ENCODE results near the gene ARL3. TPM values are rescaled to one million over a fixed set of nuclear protein-coding genes. Genes with fewer than 3 reads are reported as not detected.
"Not testable (repeated sequence)": the region's sequence is repeated elsewhere in the genome, so short reads cannot be mapped to it uniquely, and the experiment has no call there.

ARL3 gene
- total RNA-seq, 1 donor from 2014 or later, result 20.3 TPM

- no peak for DNase-seq
- no peaks in the 10 kb centered on the region for H3K27me3 Mint-ChIP-seq (ENCODE audit: unreplicated experiment)
- TF ChIP-seq CTCF (IDR thresholded peaks at IDR 0.05; ENCODE audit: partially characterized antibody, unreplicated experiment), result no peak
- H3K4me3 Mint-ChIP-seq (ENCODE audit: unreplicated experiment), result no peak overlapping the region
- H3K4me1 Mint-ChIP-seq (ENCODE audit: low read depth, unreplicated experiment), result peaks cover 6% of the 10 kb centered on the region
- H3K36me3 Mint-ChIP-seq (ENCODE audit: unreplicated experiment), result peaks cover 10% of the 10 kb centered on the region
- no peak overlapping the region for H3K27ac Mint-ChIP-seq (ENCODE audit: unreplicated experiment)
- peaks cover 2% of the 10 kb centered on the region for H3K9me3 Mint-ChIP-seq (ENCODE audit: unreplicated experiment)
Measured at GRCh38 chr10:102701272-102701671, 12.9 kb downstream of the ARL3 start.

GRCh38 chr10:102698894-102699293 lies 15.3 kb downstream of the ARL3 start:
- H3K4me3 Mint-ChIP-seq (ENCODE audit: unreplicated experiment), result no peak overlapping the region
- no peaks in the 10 kb centered on the region for H3K4me1 Mint-ChIP-seq (ENCODE audit: low read depth, unreplicated experiment)

GRCh38 chr10:102696736-102697135 lies 17.5 kb downstream of the ARL3 start:
- Mint-ChIP-seq H3K4me1 (ENCODE audit: low read depth, unreplicated experiment) (no peaks in the 10 kb centered on the region), H3K36me3 (ENCODE audit: unreplicated experiment) (peaks cover 10% of the 10 kb centered on the region), H3K4me3 (ENCODE audit: unreplicated experiment) (no peak overlapping the region), H3K9me3 (ENCODE audit: unreplicated experiment) (no peaks in the 10 kb centered on the region), H3K27ac (ENCODE audit: unreplicated experiment) (peak overlapping the region; percentile 20), H3K27me3 (ENCODE audit: unreplicated experiment) (peaks cover 4% of the 10 kb centered on the region)
- no peak for TF ChIP-seq CTCF (IDR thresholded peaks at IDR 0.05; ENCODE audit: partially characterized antibody, unreplicated experiment)
- no peak for DNase-seq

More at GRCh38 chr10:102698894-102699293, 15.3 kb downstream of the ARL3 start:
- H3K9me3 Mint-ChIP-seq (ENCODE audit: unreplicated experiment), result no peaks in the 10 kb centered on the region
- DNase-seq, result no peak
- TF ChIP-seq CTCF (IDR thresholded peaks at IDR 0.05; ENCODE audit: partially characterized antibody, unreplicated experiment), result no peak
- no peak overlapping the region for H3K27ac Mint-ChIP-seq (ENCODE audit: unreplicated experiment)
- peaks cover 4% of the 10 kb centered on the region for H3K27me3 Mint-ChIP-seq (ENCODE audit: unreplicated experiment)
- H3K36me3 Mint-ChIP-seq (ENCODE audit: unreplicated experiment), result peaks cover 10% of the 10 kb centered on the region

GRCh38 chr10:102695401-102695800 lies 18.8 kb downstream of the ARL3 start:
- not testable (repeated sequence) for H3K4me1 Mint-ChIP-seq (ENCODE audit: low read depth, unreplicated experiment); H3K9me3 Mint-ChIP-seq (ENCODE audit: unreplicated experiment); H3K36me3 Mint-ChIP-seq (ENCODE audit: unreplicated experiment); DNase-seq; H3K27me3 Mint-ChIP-seq (ENCODE audit: unreplicated experiment); H3K27ac Mint-ChIP-seq (ENCODE audit: unreplicated experiment); H3K4me3 Mint-ChIP-seq (ENCODE audit: unreplicated experiment)

GRCh38 chr10:102691285-102692066 lies 22.7 kb downstream of the ARL3 start:
- H3K27me3 Mint-ChIP-seq (ENCODE audit: unreplicated experiment), result peaks cover 4% of the 10 kb centered on the region
- no peak for DNase-seq
- peaks cover 2% of the 10 kb centered on the region for H3K36me3 Mint-ChIP-seq (ENCODE audit: unreplicated experiment)
- TF ChIP-seq CTCF (IDR thresholded peaks at IDR 0.05; ENCODE audit: partially characterized antibody, unreplicated experiment), result no peak
- H3K4me3 Mint-ChIP-seq (ENCODE audit: unreplicated experiment), result no peak overlapping the region
- H3K27ac Mint-ChIP-seq (ENCODE audit: unreplicated experiment), result no peak overlapping the region
- H3K4me1 Mint-ChIP-seq (ENCODE audit: low read depth, unreplicated experiment), result peaks cover 1% of the 10 kb centered on the region
- H3K9me3 Mint-ChIP-seq (ENCODE audit: unreplicated experiment), result no peaks in the 10 kb centered on the region
